HL-60 (cell line): ENCODE data around the gene RBFOX2.

Source experiments
- CTCF ChIP-seq: IDR thresholded peaks from one replicate; pipeline ENCODE4 v1.5.1; 2011; ENCODE audit warnings: low read length, control low read depth, inconsistent platforms; ENCODE audit not compliant: insufficient read depth
- GABPA ChIP-seq: IDR thresholded peaks from 2 replicates; pipeline ENCODE4 v1.6.1; 2012; ENCODE audit warnings: low read depth
- POLR2AphosphoS5 ChIP-seq: IDR thresholded peaks from 2 replicates; pipeline ENCODE4 v1.6.1; 2012; ENCODE audit warnings: low read depth
- REST ChIP-seq: IDR thresholded peaks from 2 replicates; pipeline ENCODE4 v1.6.1; 2012; ENCODE audit warnings: low read depth; ENCODE audit not compliant: insufficient replicate concordance

- TF ChIP-seq CTCF (no peak), POLR2AphosphoS5 (no peak), GABPA (no peak), REST (no peak)
Measured at GRCh38 chr22:35978889-35979288, 49.7 kb downstream of the RBFOX2 start.
